Retinal pigment epithelial cell (primary cell): ENCODE data around the gene MYL6B.
A peak's percentile ranks its signal among the peaks of the same experiment; 100 is the strongest.

ENCODE experiments used
- DNase-seq: peaks from one replicate; pipeline ENCODE4 v3.0.0-alpha.2; 2010; ENCODE audit warnings: low read depth
- H3K4me3 ChIP-seq: 2 replicates; pipeline ENCODE4 v1.5.1; 2011; ENCODE audit warnings: mild to moderate bottlenecking, low read length, control low read depth, moderate library complexity
- CTCF ChIP-seq: conservative IDR thresholded peaks from 2 replicates; pipeline ENCODE4 v1.5.1; 2011; ENCODE audit warnings: low read depth, low read length, control low read depth, inconsistent platforms

Gene MYL6B

GRCh38 chr12:56152132-56152755, at the start of gene MYL6B:
MYL6B (plus strand) TSS chr12:56152587; CDS start chr12:56153919, 1,332 bp downstream.
- peak; percentile 63 for DNase-seq
- TF ChIP-seq CTCF: no peak
- peak within 1 kb of the TSS; percentile 82 for H3K4me3 ChIP-seq

- TF ChIP-seq CTCF: no peak
- H3K4me3 ChIP-seq: no peak overlapping the region
- no peak for DNase-seq
Measured at GRCh38 chr12:56102683-56103065, 49.7 kb upstream of the MYL6B start.

GRCh38 chr12:56103066-56103711, 49.2 kb upstream of the MYL6B start:
- no peak for DNase-seq
- TF ChIP-seq CTCF: no peak
- H3K4me3 ChIP-seq: peak overlapping the region; percentile 70

- TF ChIP-seq CTCF: no peak
- peak overlapping the region; percentile 70 for H3K4me3 ChIP-seq
- DNase-seq: no peak
Measured at GRCh38 chr12:56103823-56104108, 48.6 kb upstream of the MYL6B start.

GRCh38 chr12:56104109-56104814, 48.1 kb upstream of the MYL6B start, which contains the start of gene PA2G4:
PA2G4 (plus strand) TSS chr12:56104559; CDS start chr12:56104738, 179 bp downstream.
- no peak for TF ChIP-seq CTCF
- peak within 1 kb of the TSS; percentile 70 for H3K4me3 ChIP-seq
- DNase-seq: peak; percentile 97

GRCh38 chr12:56104815-56105608, 47.4 kb upstream of the MYL6B start:
- TF ChIP-seq CTCF: peak; percentile 2
- peak overlapping the region; percentile 70 for H3K4me3 ChIP-seq
- no peak for DNase-seq
